Upper lobe of left lung (tissue), 6 donors: ENCODE measurements around the gene PRKCQ. TPM values are rescaled to one million over a fixed set of nuclear protein-coding genes. Genes with fewer than 3 reads are reported as not detected.
A peak's percentile ranks its signal among the peaks of the same experiment; 100 is the strongest.

Experiments
- ATAC-seq, 2 donors: fragments of 200-7000 bp; cut with Tn5 transposase; one replicate each; pipeline ENCODE4 v1.9.1; 2022; ENCODE audit warnings: mild to moderate bottlenecking in 2 of 2, moderate library complexity in 2 of 2; ENCODE audit not compliant: low FRiP score in 2 of 2
- DNase-seq, 2 donors: peaks; one replicate each; pipeline ENCODE4 v3.0.0-alpha.2; 2019 to 2020
- H3K27ac ChIP-seq, 4 donors: fragments of 200-600 bp; sonication (generic); one replicate each; pipeline ENCODE4 v1.5.1; 2016 to 2019
- H3K27me3 ChIP-seq, 4 donors: fragments of 200-600 bp; sonication (generic); one replicate each; pipeline ENCODE4 v1.5.1; 2017 to 2019
- H3K36me3 ChIP-seq, 4 donors: fragments of 200-600 bp; sonication (generic); one replicate each; pipeline ENCODE4 v1.5.1; 2016 to 2019
- H3K4me1 ChIP-seq, 4 donors: fragments of 200-600 bp; sonication (generic); one replicate each; pipeline ENCODE4 v1.5.1; 2018 to 2019
- H3K4me3 ChIP-seq, 4 donors: fragments of 200-600 bp; sonication (generic); one replicate each; pipeline ENCODE4 v1.5.1; 2017 to 2019; ENCODE audit warnings: mild to moderate bottlenecking in 2 of 4, moderate library complexity in 1 of 4
- H3K9me3 ChIP-seq, 4 donors: fragments of 200-600 bp; sonication (generic); one replicate each; pipeline ENCODE4 v1.5.1; 2018 to 2019
- CTCF ChIP-seq, 6 experiments: fragments of 450-650 bp in 4 of 6; fragments of 200-600 bp in 2 of 6; sonication (generic) in 2 of 6; IDR thresholded peaks; one replicate each; pipeline ENCODE4 v1.5.1; 2016 to 2019; ENCODE audit warnings: antibody characterized with exemption in 6 of 6
- EP300 ChIP-seq, 4 donors: sonication (generic); formaldehyde crosslinking; IDR thresholded peaks; one replicate each; pipeline ENCODE4 v1.5.1; 2017; ENCODE audit warnings: antibody characterized with exemption in 4 of 4, control low read depth in 2 of 4
- POLR2A ChIP-seq, 4 donors: fragments of 450-650 bp; IDR thresholded peaks; one replicate each; pipeline ENCODE4 v1.5.1; 2016 to 2017; ENCODE audit warnings: antibody characterized with exemption in 4 of 4, mild to moderate bottlenecking in 2 of 4
- POLR2AphosphoS5 ChIP-seq, 2 donors: sonication (generic); formaldehyde crosslinking; IDR thresholded peaks; one replicate each; pipeline ENCODE4 v1.5.1; 2017; ENCODE audit warnings: antibody characterized with exemption in 2 of 2
- WGBS, 2 donors: methylation state at CpG; one replicate each; pipeline ENCODE4 v1.1.5; 2017 to 2018; 5-methylcytosine and 5-hydroxymethylcytosine counted together
- total RNA-seq, 6 donors: library from RNA; depleted of rRNA in 4 of 6; stranded (reverse); fragments of >200 nt in 4 of 6; gene quantifications; one replicate each; pipeline versions ENCODE4 v1.1.0 to v1.2.1, GENCODE V29; 2016 to 2021
- donor health status: DM: no; HTN: no; CAD: no; lungs with moderate emphysema.
- donor health status: DM: no; HTN: yes; CAD: no; lungs with severe emphysema.

The PRKCQ gene
- total RNA-seq, 6 donors from 2014 or later, result 6.5 to 16.8 (median 11.2) TPM

- peaks cover 0 to 3% (median 0%) of the 10 kb centered on the region in 4 donors for H3K4me1 ChIP-seq
- DNase-seq (no peak), ATAC-seq (no peak)
- H3K36me3 ChIP-seq, result peaks cover 0 to under 1% (median 0%) of the 10 kb centered on the region in 4 donors
- H3K27me3 ChIP-seq, result no peaks in the 10 kb centered on the region
- WGBS, 2 donors, result 55 to 65% methylated on average over 4 of the region's 4 CpGs
- H3K9me3 ChIP-seq, result no peaks in the 10 kb centered on the region
- H3K27ac ChIP-seq, result no peak overlapping the region
- TF ChIP-seq EP300 (IDR thresholded peaks at IDR 0.05) (no peak), CTCF (IDR thresholded peaks at IDR 0.05) (no peak), POLR2AphosphoS5 (IDR thresholded peaks at IDR 0.05) (no peak), POLR2A (IDR thresholded peaks at IDR 0.05) (no peak)
- H3K4me3 ChIP-seq, result no peak overlapping the region
Observed at GRCh38 chr10:6501931-6502330, 78.1 kb downstream of the PRKCQ start.

- TF ChIP-seq EP300 (IDR thresholded peaks at IDR 0.05), result no peak
- H3K36me3 ChIP-seq, result peaks cover 0 to 3% (median 1%) of the 10 kb centered on the region in 4 donors
- peaks cover 0 to 3% (median 0%) of the 10 kb centered on the region in 4 donors for H3K4me1 ChIP-seq
- no peak overlapping the region for H3K4me3 ChIP-seq
- H3K9me3 ChIP-seq, result no peaks in the 10 kb centered on the region
- ATAC-seq (no peak), DNase-seq (no peak)
- H3K27ac ChIP-seq, result no peak overlapping the region
- H3K27me3 ChIP-seq, result no peaks in the 10 kb centered on the region
Observed at GRCh38 chr10:6499974-6500373, 80.1 kb downstream of the PRKCQ start.

DNA sequence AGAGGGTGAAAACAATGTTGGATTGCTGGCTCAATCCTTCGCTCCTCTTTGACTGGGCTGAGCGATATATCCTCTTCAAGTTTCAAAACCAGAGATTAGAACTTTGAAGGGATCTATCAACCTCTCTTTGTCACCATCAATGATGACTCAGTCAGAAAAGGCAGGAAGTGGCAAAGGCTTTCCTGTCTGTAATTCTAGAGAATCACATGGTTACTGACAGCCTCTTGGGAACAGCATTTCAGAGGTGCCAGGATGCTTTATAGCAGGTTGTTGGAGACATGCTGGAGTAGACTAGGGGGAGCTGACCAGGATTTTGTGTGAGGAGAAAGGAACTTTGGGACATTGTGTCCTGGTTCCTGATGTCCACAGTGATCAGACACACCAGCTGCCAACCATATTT lies 81.3 kb downstream of the PRKCQ start:
- no peak for TF ChIP-seq POLR2AphosphoS5 (IDR thresholded peaks at IDR 0.05)
- TF ChIP-seq CTCF (IDR thresholded peaks at IDR 0.05), result no peak
- no peak for TF ChIP-seq POLR2A (IDR thresholded peaks at IDR 0.05)
- TF ChIP-seq EP300 (IDR thresholded peaks at IDR 0.05), result no peak

DNA sequence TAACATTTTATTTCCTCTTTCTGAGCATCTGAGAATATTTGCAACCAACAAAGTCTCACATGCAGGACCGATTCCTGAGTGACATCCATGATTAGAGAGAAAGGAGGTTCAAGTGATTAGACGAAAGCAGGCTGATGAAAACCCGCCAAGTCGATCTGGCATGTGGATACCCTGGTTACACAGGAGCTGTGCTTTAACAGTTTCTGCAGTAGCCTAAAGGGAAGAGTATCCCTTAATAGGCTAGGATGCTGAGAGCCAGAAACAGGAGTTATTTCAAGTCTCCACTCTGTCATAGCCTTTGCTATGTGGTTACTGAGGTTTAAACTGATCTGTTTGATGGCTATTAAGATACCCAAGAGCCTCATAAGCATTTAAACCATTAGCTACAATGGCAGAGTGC lies 82.5 kb downstream of the PRKCQ start:
- Histone ChIP-seq H3K9me3 (no peaks in the 10 kb centered on the region), H3K27ac (no peak overlapping the region), H3K27me3 (no peaks in the 10 kb centered on the region), H3K4me3 (no peak overlapping the region), H3K4me1 (peaks cover 0 to 3% (median 0%) of the 10 kb centered on the region in 4 donors), H3K36me3 (peaks cover 0 to 3% (median 1%) of the 10 kb centered on the region in 4 donors)
- no peak for TF ChIP-seq POLR2A (IDR thresholded peaks at IDR 0.05)
- TF ChIP-seq POLR2AphosphoS5 (IDR thresholded peaks at IDR 0.05), result no peak
- no peak for TF ChIP-seq CTCF (IDR thresholded peaks at IDR 0.05)
- DNase-seq (no peak), ATAC-seq (no peak)
- 84 to 85% methylated on average over 4 of the region's 4 CpGs for whole genome bisulfite sequencing, 2 donors

More for the DNA sequence above, 81.3 kb downstream of the PRKCQ start:
- no peak for ATAC-seq
- peaks cover 0 to 3% (median 1%) of the 10 kb centered on the region in 4 donors for H3K36me3 ChIP-seq
- WGBS, 2 donors, result 82 to 93% methylated on average over 2 of the region's 2 CpGs
- DNase-seq, result no peak
- H3K4me3 ChIP-seq, result no peak overlapping the region
- H3K9me3 ChIP-seq, result no peaks in the 10 kb centered on the region
- peaks cover 0 to 3% (median 0%) of the 10 kb centered on the region in 4 donors for H3K4me1 ChIP-seq
- H3K27ac ChIP-seq, result no peak overlapping the region
- H3K27me3 ChIP-seq, result no peaks in the 10 kb centered on the region

GRCh38 chr10:6494936-6495592 lies 85.0 kb downstream of the PRKCQ start:
- 80 to 84% methylated on average over 13 of the region's 13 CpGs for WGBS, 2 donors

More at GRCh38 chr10:6494936-6495592, 85.0 kb downstream of the PRKCQ start:
- DNase-seq, result no peak
- Histone ChIP-seq H3K4me3 (no peak overlapping the region), H3K27me3 (no peaks in the 10 kb centered on the region), H3K27ac (peak overlapping the region in 1 of 4 donors; percentile 39), H3K4me1 (peaks cover 0 to 3% (median 0%) of the 10 kb centered on the region in 4 donors), H3K36me3 (peaks cover 0 to 3% (median 1%) of the 10 kb centered on the region in 4 donors), H3K9me3 (no peaks in the 10 kb centered on the region)
- ATAC-seq, result no peak
- TF ChIP-seq POLR2A (IDR thresholded peaks at IDR 0.05) (no peak), EP300 (IDR thresholded peaks at IDR 0.05) (no peak), CTCF (IDR thresholded peaks at IDR 0.05) (no peak), POLR2AphosphoS5 (IDR thresholded peaks at IDR 0.05) (no peak)
